MCF 10A (cell line): ENCODE measurements around the gene TREML1. TPM values are rescaled to one million over a fixed set of nuclear protein-coding genes. Genes with fewer than 3 reads are reported as not detected.

Experiments
- Bru-seq: library from RNA; stranded (reverse); fragments of 400-500 nt; gene quantifications from one replicate; lab custom pipeline; 2021; lab: Mats Ljungman, UMichigan
- BruChase-seq, 2 experiments: library from RNA; stranded (reverse); fragments of 400-500 nt; gene quantifications; one replicate each; lab custom pipeline; 2021; lab: Mats Ljungman, UMichigan
- BruUV-seq: library from RNA; stranded (reverse); fragments of 400-500 nt; replicated peaks from 2 replicates; lab custom pipeline; 2021; lab: Mats Ljungman, UMichigan
- CTCF ChIA-PET: fragments of 300-600 bp; sonication (Branson Sonifier 250); formaldehyde crosslinking; extraction: SDS; loops from one replicate; lab custom pipeline; 2021; ENCODE audit warnings: antibody characterized with exemption, inconsistent platforms; lab: Yijun Ruan, JAX
- POLR2A ChIA-PET: fragments of 300-600, 350-650 bp; sonication (Branson Sonifier 250); formaldehyde crosslinking; extraction: SDS; loops from one replicate; lab custom pipeline; 2020; ENCODE audit warnings: antibody characterized with exemption, inconsistent platforms; lab: Yijun Ruan, JAX
- DNase-seq: peaks from one replicate; pipeline ENCODE4 v3.0.0-alpha.2; 2018; ENCODE audit not compliant: unreplicated experiment
- H3K27ac Mint-ChIP-seq: one replicate; pipeline ENCODE4 v1.8.0; 2022; ENCODE audit warnings: mild to moderate bottlenecking, low read depth, mixed read lengths; ENCODE audit not compliant: unreplicated experiment
- H3K27me3 Mint-ChIP-seq: one replicate; pipeline ENCODE4 v1.8.0; 2022; ENCODE audit warnings: mixed read lengths; ENCODE audit not compliant: insufficient read depth, unreplicated experiment
- H3K36me3 Mint-ChIP-seq: one replicate; pipeline ENCODE4 v1.8.0; 2022; ENCODE audit warnings: mild to moderate bottlenecking, moderate library complexity, mixed read lengths; ENCODE audit not compliant: insufficient read depth, unreplicated experiment
- H3K4me1 Mint-ChIP-seq: one replicate; pipeline ENCODE4 v1.8.0; 2022; ENCODE audit warnings: mixed read lengths; ENCODE audit not compliant: insufficient read depth, unreplicated experiment
- H3K4me3 Mint-ChIP-seq: one replicate; pipeline ENCODE4 v1.8.0; 2022; ENCODE audit warnings: mild to moderate bottlenecking, moderate library complexity, mixed read lengths; ENCODE audit not compliant: unreplicated experiment
- H3K9me3 Mint-ChIP-seq: one replicate; pipeline ENCODE4 v1.8.0; 2022; ENCODE audit warnings: mixed read lengths; ENCODE audit not compliant: unreplicated experiment
- CTCF ChIP-seq: fragments of 200-600 bp; IDR thresholded peaks from one replicate; pipeline ENCODE4 v1.8.0; 2022; ENCODE audit warnings: antibody characterized with exemption, mild to moderate bottlenecking; ENCODE audit not compliant: unreplicated experiment
- intact Hi-C: fragments of 100-400 bp; cut with micrococcal nuclease; formaldehyde crosslinking; loops from 2 replicates; pipeline ENCODE4 v1.14.1; 2022
- long read RNA-seq: library from polyadenylated mRNA; stranded (forward); transcript quantifications from one replicate; pipeline ENCODE4 v2.0.0, GENCODE V29; 2022
- total RNA-seq: library from RNA; stranded (reverse); gene quantifications from 2 replicates; pipeline ENCODE4 v1.2.3, GENCODE V29; 2022

The TREML1 gene
- total RNA-seq (not detected in 2 replicates), Bru-seq, nascent RNA (not detected), BruChase-seq, experiment 1, labeled RNA remaining after a 6-hour chase (not detected), BruChase-seq, experiment 2, labeled RNA remaining after a 2-hour chase (not detected)
- long read RNA-seq = 0 reads

GRCh38 chr6:41153992-41154625 is at the start of gene TREML1:
Gene TREML1 (minus strand): TSS chr6:41154347. CDS start chr6:41154288, 59 bp downstream.
- no TSS peak for BruUV-seq
- no peaks in the 10 kb centered on the region for H3K9me3 Mint-ChIP-seq
- ChIA-PET POLR2A (interaction anchor here (0.6 kb wide), 1 partner anchor 67 kb away, joined by 3 read pairs; no protein-coding TSS in a partner anchor), CTCF (interaction anchor here (0.5 to 1.0 kb wide), 2 partner anchors 17 to 582 kb away, joined by 3 read pairs; no protein-coding TSS in a partner anchor)
- H3K36me3 Mint-ChIP-seq = no peaks in the 10 kb centered on the region
- peaks cover 4% of the 10 kb centered on the region for H3K4me1 Mint-ChIP-seq
- no peaks in the 10 kb centered on the region for H3K27me3 Mint-ChIP-seq
- intact Hi-C loops = no loop called here
- no peak within 1 kb of the TSS for H3K27ac Mint-ChIP-seq
- DNase-seq = no peak
- H3K4me3 Mint-ChIP-seq = no peak within 1 kb of the TSS
- TF ChIP-seq CTCF = no peak

GRCh38 chr6:41201764-41202173 is 47.6 kb upstream of the TREML1 start:
- no TSS peak for BruUV-seq

GRCh38 chr6:41200901-41201763 is 47.0 kb upstream of the TREML1 start, which contains the start of gene TREML2:
Gene TREML2 (minus strand): TSS chr6:41201149. CDS start chr6:41201008, 141 bp downstream.
- no peak for DNase-seq
- ChIA-PET POLR2A (no interaction called here), CTCF (interaction anchor here (1.3 kb wide), 1 partner anchor 19 kb away, joined by 3 read pairs; no protein-coding TSS in a partner anchor)
- intact Hi-C loops = no loop called here
- H3K4me3 Mint-ChIP-seq = no peak within 1 kb of the TSS
- BruUV-seq = no TSS peak
- H3K27ac Mint-ChIP-seq = no peak within 1 kb of the TSS
- no peaks in the 10 kb centered on the region for H3K4me1 Mint-ChIP-seq
- H3K36me3 Mint-ChIP-seq = no peaks in the 10 kb centered on the region
- H3K9me3 Mint-ChIP-seq = no peaks in the 10 kb centered on the region
- no peak for TF ChIP-seq CTCF
- peaks cover 45% of the 10 kb centered on the region for H3K27me3 Mint-ChIP-seq

More at GRCh38 chr6:41201764-41202173, 47.6 kb upstream of the TREML1 start:
- POLR2A ChIA-PET = no interaction called here
- no peak for DNase-seq
- Mint-ChIP-seq H3K4me3 (no peak overlapping the region), H3K27ac (no peak overlapping the region), H3K4me1 (no peaks in the 10 kb centered on the region), H3K36me3 (no peaks in the 10 kb centered on the region), H3K27me3 (peaks cover 39% of the 10 kb centered on the region), H3K9me3 (no peaks in the 10 kb centered on the region)
- CTCF ChIA-PET = interaction anchor here (1.3 kb wide), 1 partner anchor 19 kb away, joined by 3 read pairs; no protein-coding TSS in a partner anchor
- intact Hi-C loops = no loop called here
- no peak for TF ChIP-seq CTCF
